Measurements from ENCODE around the gene AGBL4. TPM values are rescaled to one million over a fixed set of nuclear protein-coding genes. Genes with fewer than 3 reads are reported as not detected.

AGBL4 gene
- total RNA-seq, 1 experiment from 2014 or later = not detected

GRCh38 chr1:49060766-49061165 lies 963.0 kb downstream of the AGBL4 start:
- H3K36me3 ChIP-seq (ENCODE audit: control insufficient read depth, insufficient read depth, low read length) = no peaks in the 10 kb centered on the region
- no peaks in the 10 kb centered on the region for H3K27me3 Mint-ChIP-seq (ENCODE audit: insufficient read depth, unreplicated experiment)
- DNase-seq = no peak
- TF ChIP-seq CTCF (IDR thresholded peaks at IDR 0.05; ENCODE audit: insufficient read depth in 1 of 2, low read depth in 1 of 2, low read length in 1 of 2, severe bottlenecking in 1 of 2, unreplicated experiment in 1 of 2) = no peak
- intact Hi-C loops (cut with micrococcal nuclease; ENCODE audit: unreplicated experiment) = no loop called here
- no peak overlapping the region for H3K4me3 Mint-ChIP-seq (ENCODE audit: unreplicated experiment)
- BruUV-seq (replicated peaks) = no TSS peak
- peaks cover 5% of the 10 kb centered on the region for H3K4me1 Mint-ChIP-seq (ENCODE audit: low read depth, unreplicated experiment)
- no peaks in the 10 kb centered on the region for H3K9me3 ChIP-seq
- H3K36me3 Mint-ChIP-seq (ENCODE audit: insufficient read depth, unreplicated experiment) = no peaks in the 10 kb centered on the region
- H3K9me3 Mint-ChIP-seq (ENCODE audit: unreplicated experiment) = peaks cover 37% of the 10 kb centered on the region
- no peak overlapping the region for H3K4me3 ChIP-seq (ENCODE audit: low read depth, low read length)
- no peak overlapping the region for H3K27ac Mint-ChIP-seq (ENCODE audit: unreplicated experiment)
- H3K4me1 ChIP-seq = no peaks in the 10 kb centered on the region
- no peaks in the 10 kb centered on the region for H3K27me3 ChIP-seq (replicated peaks; ENCODE audit: control insufficient read depth, insufficient read depth, low read length)
- ChIA-PET CTCF (no interaction called here), POLR2A (no interaction called here)

- intact Hi-C loops (cut with micrococcal nuclease; ENCODE audit: unreplicated experiment) = no loop called here
- peaks cover 37% of the 10 kb centered on the region for H3K9me3 Mint-ChIP-seq (ENCODE audit: unreplicated experiment)
These were observed 964.7 kb downstream of the AGBL4 start for GRCh38 chr1:49059087-49059486.

DNA sequence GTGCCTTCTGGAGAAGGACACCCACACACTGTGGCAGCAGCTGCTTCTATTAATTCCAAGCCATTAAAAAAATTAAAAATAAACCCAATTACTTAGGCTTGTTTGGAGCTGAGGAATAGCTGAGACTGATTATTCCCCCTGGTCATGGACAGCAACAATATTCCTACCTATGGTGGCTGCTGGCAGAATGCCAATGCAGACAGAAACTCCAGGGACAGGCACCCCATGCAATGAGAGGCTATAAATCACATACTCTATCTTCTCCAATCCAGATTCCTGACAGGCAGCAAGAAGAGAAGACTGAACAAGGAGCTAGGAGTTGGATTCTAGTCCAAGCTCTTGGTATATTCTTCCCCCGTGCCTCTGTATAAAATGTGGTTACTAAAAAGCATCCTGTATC lies 971.7 kb downstream of the AGBL4 start:
- Mint-ChIP-seq H3K9me3 (ENCODE audit: unreplicated experiment) (peaks cover 29% of the 10 kb centered on the region), H3K27ac (ENCODE audit: unreplicated experiment) (no peak overlapping the region), H3K36me3 (ENCODE audit: insufficient read depth, unreplicated experiment) (no peaks in the 10 kb centered on the region), H3K4me3 (ENCODE audit: unreplicated experiment) (no peak overlapping the region), H3K27me3 (ENCODE audit: insufficient read depth, unreplicated experiment) (no peaks in the 10 kb centered on the region), H3K4me1 (ENCODE audit: low read depth, unreplicated experiment) (peaks cover 5% of the 10 kb centered on the region)
- no peak for TF ChIP-seq CTCF (IDR thresholded peaks at IDR 0.05; ENCODE audit: insufficient read depth in 1 of 2, low read depth in 1 of 2, low read length in 1 of 2, severe bottlenecking in 1 of 2, unreplicated experiment in 1 of 2)
- no peak overlapping the region for H3K4me3 ChIP-seq (ENCODE audit: low read depth, low read length)
- POLR2A ChIA-PET = no interaction called here
- no peaks in the 10 kb centered on the region for H3K27me3 ChIP-seq (replicated peaks; ENCODE audit: control insufficient read depth, insufficient read depth, low read length)
- no peaks in the 10 kb centered on the region for H3K36me3 ChIP-seq (ENCODE audit: control insufficient read depth, insufficient read depth, low read length)
- intact Hi-C loops (cut with micrococcal nuclease; ENCODE audit: unreplicated experiment) = no loop called here
- no TSS peak for BruUV-seq (replicated peaks)
- H3K9me3 ChIP-seq = no peaks in the 10 kb centered on the region
- CTCF ChIA-PET = no interaction called here
- no peaks in the 10 kb centered on the region for H3K4me1 ChIP-seq
- DNase-seq = no peak

More at GRCh38 chr1:49059087-49059486, 964.7 kb downstream of the AGBL4 start:
- Histone ChIP-seq H3K9me3 (no peaks in the 10 kb centered on the region), H3K4me1 (no peaks in the 10 kb centered on the region), H3K27me3 (replicated peaks; ENCODE audit: control insufficient read depth, insufficient read depth, low read length) (no peaks in the 10 kb centered on the region), H3K4me3 (ENCODE audit: low read depth, low read length) (no peak overlapping the region), H3K36me3 (ENCODE audit: control insufficient read depth, insufficient read depth, low read length) (no peaks in the 10 kb centered on the region)
- TF ChIP-seq CTCF (IDR thresholded peaks at IDR 0.05; ENCODE audit: insufficient read depth in 1 of 2, low read depth in 1 of 2, low read length in 1 of 2, severe bottlenecking in 1 of 2, unreplicated experiment in 1 of 2) = no peak
- ChIA-PET CTCF (no interaction called here), POLR2A (no interaction called here)
- Mint-ChIP-seq H3K4me1 (ENCODE audit: low read depth, unreplicated experiment) (peaks cover 5% of the 10 kb centered on the region), H3K4me3 (ENCODE audit: unreplicated experiment) (no peak overlapping the region), H3K27me3 (ENCODE audit: insufficient read depth, unreplicated experiment) (no peaks in the 10 kb centered on the region), H3K27ac (ENCODE audit: unreplicated experiment) (no peak overlapping the region), H3K36me3 (ENCODE audit: insufficient read depth, unreplicated experiment) (no peaks in the 10 kb centered on the region)
- no peak for DNase-seq
- BruUV-seq (replicated peaks) = no TSS peak
